Retinal pigment epithelial cell (primary cell): ENCODE results near the gene SMOC1.

Experiments used
- DNase-seq: peaks from one replicate; pipeline ENCODE4 v3.0.0-alpha.2; 2010; ENCODE audit warnings: low read depth
- H3K4me3 ChIP-seq: 2 replicates; pipeline ENCODE4 v1.5.1; 2011; ENCODE audit warnings: mild to moderate bottlenecking, low read length, control low read depth, moderate library complexity
- CTCF ChIP-seq: conservative IDR thresholded peaks from 2 replicates; pipeline ENCODE4 v1.5.1; 2011; ENCODE audit warnings: low read depth, low read length, control low read depth, inconsistent platforms

Gene SMOC1

GRCh38 chr14:69959136-69959535 lies 79.9 kb downstream of the SMOC1 start:
- TF ChIP-seq CTCF: no peak
- H3K4me3 ChIP-seq: no peak overlapping the region
- DNase-seq: no peak

- DNase-seq: no peak
- no peak overlapping the region for H3K4me3 ChIP-seq
- TF ChIP-seq CTCF: no peak
Measured at GRCh38 chr14:69960296-69960695, 81.1 kb downstream of the SMOC1 start.

DNA sequence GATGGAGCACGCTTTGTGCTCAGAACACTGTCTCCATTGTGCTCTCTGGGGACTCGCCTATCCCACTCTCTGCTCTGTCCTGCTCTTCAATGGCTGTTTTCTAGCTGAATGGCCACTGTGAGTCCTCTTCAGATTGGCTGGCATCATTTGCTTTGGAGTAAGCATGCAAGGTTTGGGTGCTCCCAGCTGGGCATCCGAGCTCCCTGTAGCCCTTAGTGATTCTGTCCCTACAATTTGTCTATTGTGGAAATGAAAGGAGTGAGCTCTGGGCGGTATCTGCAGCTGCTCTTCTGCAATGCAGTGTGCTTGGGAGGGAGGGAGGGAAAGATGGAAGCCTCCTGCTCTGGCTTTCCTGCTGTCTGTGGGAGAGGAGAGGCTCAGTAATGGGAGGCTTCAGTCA lies 84.8 kb downstream of the SMOC1 start:
- TF ChIP-seq CTCF: no peak

GRCh38 chr14:69964841-69965240 lies 85.6 kb downstream of the SMOC1 start:
- no peak for DNase-seq
- no peak overlapping the region for H3K4me3 ChIP-seq
- TF ChIP-seq CTCF: no peak

More for the DNA sequence above, 84.8 kb downstream of the SMOC1 start:
- DNase-seq: no peak
- no peak overlapping the region for H3K4me3 ChIP-seq

- TF ChIP-seq CTCF: no peak
- no peak for DNase-seq
- H3K4me3 ChIP-seq: no peak overlapping the region
Measured at GRCh38 chr14:69968132-69968531, 88.9 kb downstream of the SMOC1 start.

- no peak overlapping the region for H3K4me3 ChIP-seq
- no peak for TF ChIP-seq CTCF
- DNase-seq: no peak
Measured at GRCh38 chr14:69968681-69969080, 89.5 kb downstream of the SMOC1 start.

DNA sequence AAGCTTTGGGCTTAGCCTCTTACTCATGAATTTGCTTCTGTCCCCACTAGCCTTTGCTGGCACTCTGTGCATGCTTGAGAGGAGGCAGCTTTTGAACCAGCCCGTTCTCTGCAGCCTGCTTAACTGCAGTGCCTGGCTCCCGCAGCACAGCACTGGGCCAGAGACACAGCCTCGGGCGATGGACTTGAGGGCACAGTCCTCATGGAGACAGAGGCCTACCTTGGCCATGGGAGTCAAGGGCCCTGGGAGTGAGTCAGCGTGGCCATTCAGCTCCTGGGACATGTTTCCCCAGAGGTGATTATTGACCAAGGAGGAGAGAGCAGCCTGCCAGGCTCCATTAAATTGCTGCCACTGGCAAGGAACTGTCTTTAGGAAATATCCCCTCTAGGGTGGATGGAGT lies 93.5 kb downstream of the SMOC1 start:
- no peak overlapping the region for H3K4me3 ChIP-seq
- no peak for DNase-seq
- TF ChIP-seq CTCF: no peak
